Esophagus squamous epithelium (tissue), 5 donors: ENCODE results near the gene EYS. TPM values are rescaled to one million over a fixed set of nuclear protein-coding genes. Genes with fewer than 3 reads are reported as not detected.

Source experiments
- DNase-seq: peaks from one replicate; lab custom pipeline; 2025; lab: John Stamatoyannopoulos, UW
- H3K27ac ChIP-seq, 4 donors: fragments of 200-600 bp; sonication (generic); one replicate each; pipeline ENCODE4 v1.5.1; 2016 to 2019; ENCODE audit warnings: mild to moderate bottlenecking in 1 of 4
- H3K27me3 ChIP-seq, 4 donors: fragments of 200-600 bp; sonication (generic); 1 replicate in 3 of 4; 2 replicates in 1 of 4; pipeline versions ENCODE4 v1.5.1 to v1.6.0; 2017 to 2021; ENCODE audit warnings: antibody characterized with exemption in 1 of 4
- H3K36me3 ChIP-seq, 3 donors: fragments of 200-600 bp; sonication (generic); one replicate each; pipeline ENCODE4 v1.5.1; 2016 to 2019
- H3K4me1 ChIP-seq, 3 donors: fragments of 200-600 bp; sonication (generic); one replicate each; pipeline ENCODE4 v1.5.1; 2017 to 2019
- H3K4me3 ChIP-seq, 4 donors: fragments of 200-600 bp; sonication (generic); 1 replicate in 3 of 4; 2 replicates in 1 of 4; pipeline ENCODE4 v1.5.1; 2016 to 2019; ENCODE audit warnings: mild to moderate bottlenecking in 2 of 4, moderate library complexity in 1 of 4
- H3K9me3 ChIP-seq, 3 donors: fragments of 200-600 bp; sonication (generic); one replicate each; pipeline ENCODE4 v1.5.1; 2016 to 2019
- CTCF ChIP-seq, 6 experiments: fragments of 450-650 bp in 4 of 6; fragments of 200-600 bp in 2 of 6; sonication (generic) in 2 of 6; IDR thresholded peaks; one replicate each; pipeline ENCODE4 v1.5.1; 2016 to 2019; ENCODE audit warnings: antibody characterized with exemption in 6 of 6, mild to moderate bottlenecking in 4 of 6, moderate library complexity in 4 of 6
- POLR2A ChIP-seq, 4 donors: fragments of 450-650 bp; IDR thresholded peaks; one replicate each; pipeline ENCODE4 v1.6.1; 2017; ENCODE audit warnings: antibody characterized with exemption in 4 of 4, mild to moderate bottlenecking in 4 of 4, moderate library complexity in 3 of 4
- WGBS, 2 donors: methylation state at CpG; one replicate each; pipeline ENCODE4 v1.1.5; 2018; 5-methylcytosine and 5-hydroxymethylcytosine counted together
- intact Hi-C: fragments of 100-400 bp; cut with DNase I; formaldehyde crosslinking; loops from one replicate; pipeline ENCODE4 v1.15.0; 2022
- total RNA-seq, 4 donors: library from RNA; depleted of rRNA; stranded (reverse); fragments of >200 nt; gene quantifications; one replicate each; pipeline ENCODE4 v1.1.0, GENCODE V29; 2016
- donor health status: DM: yes; HTN: yes; CAD: no.

The EYS gene
- total RNA-seq, 4 donors from 2014 or later = 0.87 TPM; not detected in 3

GRCh38 chr6:64012351-64013001 lies 1694.5 kb downstream of the EYS start:
- H3K4me1 ChIP-seq = no peaks in the 10 kb centered on the region
- intact Hi-C loops = no loop called here
- H3K27me3 ChIP-seq = no peaks in the 10 kb centered on the region
- H3K4me3 ChIP-seq = no peak overlapping the region
- no peaks in the 10 kb centered on the region for H3K36me3 ChIP-seq
- H3K9me3 ChIP-seq = no peaks in the 10 kb centered on the region
- H3K27ac ChIP-seq = no peak overlapping the region
- no peak for TF ChIP-seq POLR2A (IDR thresholded peaks at IDR 0.05)
- TF ChIP-seq CTCF (IDR thresholded peaks at IDR 0.05) = peak in 4 of 6 experiments; percentile 14 to 29 (median 20)
- WGBS, 2 donors = 51 to 58% methylated on average over 4 of the region's 4 CpGs
- no peak for DNase-seq

GRCh38 chr6:64010666-64011065 lies 1696.4 kb downstream of the EYS start:
- intact Hi-C loops = no loop called here
- 84 to 85% methylated on average over 3 of the region's 3 CpGs for WGBS, 2 donors
- TF ChIP-seq POLR2A (IDR thresholded peaks at IDR 0.05) (no peak), CTCF (IDR thresholded peaks at IDR 0.05) (no peak)
- Histone ChIP-seq H3K4me3 (no peak overlapping the region), H3K9me3 (no peaks in the 10 kb centered on the region), H3K27ac (no peak overlapping the region), H3K27me3 (no peaks in the 10 kb centered on the region), H3K36me3 (no peaks in the 10 kb centered on the region), H3K4me1 (no peaks in the 10 kb centered on the region)
- no peak for DNase-seq

- H3K4me3 ChIP-seq = no peak overlapping the region
- no peaks in the 10 kb centered on the region for H3K27me3 ChIP-seq
- H3K9me3 ChIP-seq = no peaks in the 10 kb centered on the region
- no CpG with 5 or more reads among the region's 8 CpGs for WGBS, 2 donors
- no peaks in the 10 kb centered on the region for H3K36me3 ChIP-seq
- DNase-seq = no peak
- no peak overlapping the region for H3K27ac ChIP-seq
- intact Hi-C loops = no loop called here
- no peaks in the 10 kb centered on the region for H3K4me1 ChIP-seq
- no peak for TF ChIP-seq CTCF (IDR thresholded peaks at IDR 0.05)
- no peak for TF ChIP-seq POLR2A (IDR thresholded peaks at IDR 0.05)
Observed at GRCh38 chr6:64010010-64010409, 1697.0 kb downstream of the EYS start.

GRCh38 chr6:64006246-64006645 lies 1700.8 kb downstream of the EYS start:
- DNase-seq = no peak
- H3K36me3 ChIP-seq = no peaks in the 10 kb centered on the region
- no peaks in the 10 kb centered on the region for H3K9me3 ChIP-seq
- TF ChIP-seq POLR2A (IDR thresholded peaks at IDR 0.05) (no peak), CTCF (IDR thresholded peaks at IDR 0.05) (no peak)
- intact Hi-C loops = no loop called here
- H3K4me1 ChIP-seq = no peaks in the 10 kb centered on the region
- H3K4me3 ChIP-seq = no peak overlapping the region
- H3K27ac ChIP-seq = no peak overlapping the region
- H3K27me3 ChIP-seq = no peaks in the 10 kb centered on the region

GRCh38 chr6:64000818-64001491 lies 1706.1 kb downstream of the EYS start:
- intact Hi-C loops = no loop called here
- Histone ChIP-seq H3K36me3 (no peaks in the 10 kb centered on the region), H3K4me3 (no peak overlapping the region), H3K4me1 (no peaks in the 10 kb centered on the region), H3K27me3 (no peaks in the 10 kb centered on the region), H3K27ac (no peak overlapping the region), H3K9me3 (no peaks in the 10 kb centered on the region)
- 83 to 89% methylated on average over 5 of the region's 5 CpGs for WGBS, 2 donors
- DNase-seq = no peak
- TF ChIP-seq CTCF (IDR thresholded peaks at IDR 0.05) = no peak
- TF ChIP-seq POLR2A (IDR thresholded peaks at IDR 0.05) = no peak
